ENCODE data around the gene RSPH6A.

RSPH6A gene

DNA sequence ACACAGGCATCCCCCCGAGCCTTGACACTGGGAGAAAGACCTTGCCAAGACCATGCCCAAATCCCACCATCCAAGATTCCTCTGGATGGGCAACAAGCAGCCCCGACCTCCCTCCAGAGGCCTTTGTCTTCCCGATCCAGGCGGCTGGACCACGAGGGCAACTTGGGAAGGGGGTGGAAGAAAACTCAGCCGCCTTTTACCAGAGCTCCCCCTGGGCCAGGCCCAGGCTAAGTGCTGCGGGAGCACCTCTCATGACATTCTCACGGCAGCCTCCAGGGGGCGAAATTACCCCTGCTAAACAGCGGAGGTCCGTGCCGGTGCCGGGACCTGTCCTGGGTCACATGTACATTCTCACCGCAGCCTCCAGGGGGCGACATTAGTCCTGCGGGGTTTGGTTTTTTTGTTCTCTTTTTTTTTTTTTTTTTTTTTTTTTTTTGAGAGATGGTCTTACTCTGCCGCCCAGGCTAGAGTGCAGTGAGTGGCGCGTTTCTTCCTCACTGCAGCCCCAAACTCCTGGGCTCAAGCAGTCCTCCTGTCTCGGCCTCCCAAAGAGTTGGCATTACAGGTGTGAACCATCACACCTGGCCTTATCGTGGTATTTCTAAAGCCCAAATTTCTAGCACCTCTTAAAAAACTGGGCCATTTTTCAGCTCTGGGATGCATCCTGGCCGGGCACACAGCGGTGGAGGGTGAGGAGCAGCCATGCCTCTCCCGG is 2.1 kb upstream of the RSPH6A start:
- H3K36me3 ChIP-seq (ENCODE audit: control insufficient read depth in 2 of 2, insufficient read depth in 2 of 2, low read length in 2 of 2): peaks cover 7 to 22% of the 10 kb centered on the region in 2 donors
- no peaks in the 10 kb centered on the region for H3K9me3 ChIP-seq (ENCODE audit: control insufficient read depth in 2 of 2, low read length in 2 of 2)
- H3K27me3 ChIP-seq (ENCODE audit: control insufficient read depth in 2 of 2, insufficient read depth in 2 of 2, low read length in 2 of 2): no peaks in the 10 kb centered on the region
- H3K4me1 ChIP-seq (ENCODE audit: control insufficient read depth in 2 of 2, insufficient read depth in 2 of 2, low read length in 2 of 2): peaks cover 0 to 2% of the 10 kb centered on the region in 2 donors
- H3K9ac ChIP-seq (ENCODE audit: low read depth in 1 of 2, low read length in 2 of 2): no peak overlapping the region
- no peak overlapping the region for H3K27ac ChIP-seq (ENCODE audit: low read depth in 2 of 2, low read length in 2 of 2)
- no peak overlapping the region for H3K4me3 ChIP-seq (ENCODE audit: low read length in 2 of 2)

DNA sequence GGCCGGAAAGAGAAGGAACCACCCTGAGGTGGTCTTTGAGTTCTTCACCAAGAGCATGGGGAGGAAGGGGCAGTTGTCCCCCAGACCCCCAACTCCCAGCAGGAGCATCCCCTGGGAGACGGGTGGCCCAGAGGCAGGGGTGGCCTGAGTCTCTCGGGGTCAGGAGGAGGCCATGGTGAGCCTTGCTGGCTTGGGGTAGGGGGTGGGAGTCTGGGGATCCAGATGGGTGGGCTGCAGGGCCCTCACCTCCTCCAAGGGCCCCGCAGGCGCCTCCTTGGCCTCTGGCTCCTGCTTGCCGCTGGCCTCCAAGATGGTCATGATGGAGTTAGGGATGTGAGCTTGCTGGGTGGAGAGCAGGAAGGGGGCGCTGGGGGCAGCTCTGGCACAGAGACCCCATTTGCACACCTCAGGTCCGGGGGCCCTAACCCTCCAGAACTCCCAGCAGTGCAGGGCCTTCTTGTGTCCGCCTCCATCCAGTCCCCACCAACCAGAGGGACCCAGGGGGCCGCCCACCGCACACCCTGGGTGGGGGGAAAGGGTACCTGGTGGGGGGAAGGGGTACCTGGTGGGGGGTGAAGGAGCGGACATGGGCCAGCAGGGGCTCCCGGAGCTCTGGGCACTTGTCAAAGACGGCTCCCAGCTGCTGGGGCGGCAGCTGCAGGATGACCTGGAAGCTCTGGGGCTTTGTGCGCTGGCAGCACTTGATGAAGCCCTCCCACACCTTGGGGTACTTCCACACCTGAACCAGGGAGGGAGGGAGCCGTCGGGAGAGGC is 1.3 kb upstream of the RSPH6A start:
- Histone ChIP-seq H3K9me3 (ENCODE audit: control insufficient read depth in 2 of 2, low read length in 2 of 2) (no peaks in the 10 kb centered on the region), H3K4me1 (ENCODE audit: control insufficient read depth in 2 of 2, insufficient read depth in 2 of 2, low read length in 2 of 2) (peaks cover 0 to 2% of the 10 kb centered on the region in 2 donors), H3K27me3 (ENCODE audit: control insufficient read depth in 2 of 2, insufficient read depth in 2 of 2, low read length in 2 of 2) (no peaks in the 10 kb centered on the region), H3K9ac (ENCODE audit: low read depth in 1 of 2, low read length in 2 of 2) (no peak overlapping the region), H3K36me3 (ENCODE audit: control insufficient read depth in 2 of 2, insufficient read depth in 2 of 2, low read length in 2 of 2) (peaks cover 6 to 18% of the 10 kb centered on the region in 2 donors), H3K4me3 (ENCODE audit: low read length in 2 of 2) (no peak overlapping the region), H3K27ac (ENCODE audit: low read depth in 2 of 2, low read length in 2 of 2) (no peak overlapping the region)

DNA sequence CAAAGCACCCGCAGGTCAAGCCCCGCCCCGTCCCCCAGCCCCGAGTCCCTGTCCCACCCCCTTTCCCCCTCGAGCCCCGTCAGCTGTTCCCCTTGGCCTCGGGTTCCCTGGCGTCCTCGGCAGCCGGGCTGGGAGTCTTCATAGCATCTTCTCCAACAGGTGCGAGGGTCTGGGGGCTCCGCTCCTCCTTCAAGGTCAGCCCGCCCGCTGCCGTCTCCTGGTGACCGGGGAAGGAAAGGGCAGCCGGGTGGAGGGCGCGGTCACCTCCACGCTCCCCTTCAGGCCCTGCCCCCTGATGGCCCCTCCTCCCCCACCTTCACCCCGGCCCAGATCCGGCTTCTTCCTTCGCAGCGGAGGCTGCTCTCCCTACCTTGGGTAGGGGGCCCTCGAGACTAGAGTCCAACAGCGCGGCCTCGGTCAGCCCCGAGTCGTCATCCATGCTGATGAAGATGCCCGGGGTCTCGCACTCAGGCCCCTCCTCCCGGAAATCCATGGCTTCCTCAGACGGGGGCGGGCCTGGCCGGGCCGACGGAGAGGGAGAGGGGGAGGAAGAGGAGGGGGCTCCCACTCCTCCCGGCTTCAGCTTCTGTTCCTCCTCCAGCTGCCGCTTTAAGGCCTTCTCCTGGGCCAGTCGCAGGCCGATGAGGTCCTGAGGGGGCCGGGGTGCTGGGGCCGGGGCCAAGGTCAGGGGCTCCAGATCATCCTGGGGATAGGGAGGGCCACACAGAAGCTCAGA is 541 bp upstream of the RSPH6A start:
- Histone ChIP-seq H3K4me1 (ENCODE audit: control insufficient read depth in 2 of 2, insufficient read depth in 2 of 2, low read length in 2 of 2) (peaks cover 0 to 2% of the 10 kb centered on the region in 2 donors), H3K27ac (ENCODE audit: low read depth in 2 of 2, low read length in 2 of 2) (no peak overlapping the region), H3K9me3 (ENCODE audit: control insufficient read depth in 2 of 2, low read length in 2 of 2) (no peaks in the 10 kb centered on the region), H3K27me3 (ENCODE audit: control insufficient read depth in 2 of 2, insufficient read depth in 2 of 2, low read length in 2 of 2) (no peaks in the 10 kb centered on the region), H3K4me3 (ENCODE audit: low read length in 2 of 2) (no peak overlapping the region), H3K9ac (ENCODE audit: low read depth in 1 of 2, low read length in 2 of 2) (peak overlapping the region in 1 of 2 donors; percentile 10), H3K36me3 (ENCODE audit: control insufficient read depth in 2 of 2, insufficient read depth in 2 of 2, low read length in 2 of 2) (peaks cover 5 to 12% of the 10 kb centered on the region in 2 donors)

DNA sequence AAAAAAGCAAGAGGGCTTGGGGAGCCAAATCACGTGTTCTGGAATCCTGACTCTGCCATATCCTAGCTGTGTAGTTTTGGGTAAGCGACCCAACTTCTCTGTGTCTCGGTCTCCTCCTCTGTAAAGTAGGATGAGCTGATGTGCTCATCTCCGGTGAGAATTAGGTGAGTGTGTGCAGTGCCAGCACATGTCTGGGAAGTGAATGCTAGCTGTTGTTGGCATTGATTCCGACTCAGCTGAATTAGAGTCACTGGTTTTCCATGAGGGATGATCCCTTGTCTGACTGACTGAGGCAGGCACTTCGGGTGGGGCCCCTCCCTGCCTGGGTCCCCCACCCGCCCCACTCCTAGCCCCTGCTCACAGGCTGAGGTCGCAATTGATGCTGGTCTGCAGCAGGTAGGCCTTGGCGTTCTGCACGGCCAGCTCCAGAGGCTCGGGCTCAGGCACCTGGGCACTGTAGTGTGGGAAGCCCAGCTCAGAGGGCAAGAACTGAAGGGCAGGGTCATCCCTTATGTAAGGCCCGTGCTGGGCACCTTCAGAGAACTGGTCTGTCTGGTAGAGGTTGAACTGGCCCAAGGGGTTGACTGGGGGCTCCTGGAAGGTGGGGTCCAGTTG is 835 bp downstream of the RSPH6A start:
- H3K9me3 ChIP-seq (ENCODE audit: control insufficient read depth in 2 of 2, low read length in 2 of 2): no peaks in the 10 kb centered on the region
- no peak overlapping the region for H3K9ac ChIP-seq (ENCODE audit: low read depth in 1 of 2, low read length in 2 of 2)
- no peaks in the 10 kb centered on the region for H3K27me3 ChIP-seq (ENCODE audit: control insufficient read depth in 2 of 2, insufficient read depth in 2 of 2, low read length in 2 of 2)
- peaks cover 0 to 4% of the 10 kb centered on the region in 2 donors for H3K36me3 ChIP-seq (ENCODE audit: control insufficient read depth in 2 of 2, insufficient read depth in 2 of 2, low read length in 2 of 2)
- peaks cover 0 to 6% of the 10 kb centered on the region in 2 donors for H3K4me1 ChIP-seq (ENCODE audit: control insufficient read depth in 2 of 2, insufficient read depth in 2 of 2, low read length in 2 of 2)
- H3K4me3 ChIP-seq (ENCODE audit: low read length in 2 of 2): no peak overlapping the region
- no peak overlapping the region for H3K27ac ChIP-seq (ENCODE audit: low read depth in 2 of 2, low read length in 2 of 2)

DNA sequence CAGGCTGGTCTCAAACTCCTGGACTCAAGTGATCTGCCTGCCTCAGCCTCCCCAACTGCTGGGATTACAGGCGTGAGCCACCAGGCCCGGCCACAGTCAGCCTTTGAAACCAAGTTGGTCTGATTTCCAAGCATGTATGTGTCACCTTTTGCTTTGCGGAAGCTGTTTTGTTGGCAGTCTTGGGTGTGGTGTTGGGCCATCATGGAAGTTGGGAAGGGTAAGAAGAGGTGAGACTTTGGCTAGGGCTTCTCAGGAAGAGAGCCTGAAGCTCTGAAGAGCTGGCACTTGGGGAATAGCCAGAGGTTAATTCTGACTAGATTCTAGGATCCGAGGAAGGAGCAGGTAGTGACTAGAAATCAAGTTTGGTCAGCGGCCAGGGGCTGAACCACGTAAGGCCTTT is 2.8 kb downstream of the RSPH6A start:
- Histone ChIP-seq H3K4me1 (ENCODE audit: control insufficient read depth in 2 of 2, insufficient read depth in 2 of 2, low read length in 2 of 2) (peaks cover 0 to 6% of the 10 kb centered on the region in 2 donors), H3K4me3 (ENCODE audit: low read length in 2 of 2) (no peak overlapping the region), H3K27ac (ENCODE audit: low read depth in 2 of 2, low read length in 2 of 2) (no peak overlapping the region), H3K9ac (ENCODE audit: low read depth in 1 of 2, low read length in 2 of 2) (no peak overlapping the region), H3K27me3 (ENCODE audit: control insufficient read depth in 2 of 2, insufficient read depth in 2 of 2, low read length in 2 of 2) (no peaks in the 10 kb centered on the region), H3K36me3 (ENCODE audit: control insufficient read depth in 2 of 2, insufficient read depth in 2 of 2, low read length in 2 of 2) (peaks cover 0 to 2% of the 10 kb centered on the region in 2 donors), H3K9me3 (ENCODE audit: control insufficient read depth in 2 of 2, low read length in 2 of 2) (no peaks in the 10 kb centered on the region)

DNA sequence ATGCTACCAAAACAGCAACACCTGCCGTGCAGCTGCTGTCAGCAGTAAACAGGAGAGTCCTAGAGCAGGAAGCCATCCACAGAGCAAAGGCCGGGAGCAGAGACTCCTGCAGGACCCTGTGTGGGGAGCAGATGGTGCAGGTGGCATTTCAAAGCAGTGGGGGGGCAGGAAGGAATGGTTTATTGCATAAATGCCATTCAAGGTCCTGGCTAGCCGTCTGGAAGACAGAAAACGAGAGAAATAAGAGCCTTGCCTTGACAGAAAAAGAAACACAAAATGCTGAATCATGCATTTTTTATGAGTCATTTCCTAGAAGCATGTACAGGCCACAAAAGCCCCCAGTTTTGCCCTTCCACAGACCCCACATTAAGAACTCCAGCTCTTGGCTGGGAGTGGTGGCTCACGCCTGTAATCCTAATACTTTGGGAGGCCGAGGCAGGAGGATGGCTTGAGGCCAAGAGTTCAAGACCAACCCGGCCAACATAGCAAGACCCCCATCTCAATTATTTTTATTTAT is 5.4 kb downstream of the RSPH6A start:
- Histone ChIP-seq H3K27me3 (ENCODE audit: control insufficient read depth in 2 of 2, insufficient read depth in 2 of 2, low read length in 2 of 2) (no peaks in the 10 kb centered on the region), H3K36me3 (ENCODE audit: control insufficient read depth in 2 of 2, insufficient read depth in 2 of 2, low read length in 2 of 2) (peaks cover 0 to 1% of the 10 kb centered on the region in 2 donors), H3K4me3 (ENCODE audit: low read length in 2 of 2) (no peak overlapping the region), H3K9me3 (ENCODE audit: control insufficient read depth in 2 of 2, low read length in 2 of 2) (no peaks in the 10 kb centered on the region), H3K4me1 (ENCODE audit: control insufficient read depth in 2 of 2, insufficient read depth in 2 of 2, low read length in 2 of 2) (peaks cover 0 to 4% of the 10 kb centered on the region in 2 donors), H3K9ac (ENCODE audit: low read depth in 1 of 2, low read length in 2 of 2) (no peak overlapping the region), H3K27ac (ENCODE audit: low read depth in 2 of 2, low read length in 2 of 2) (no peak overlapping the region)

DNA sequence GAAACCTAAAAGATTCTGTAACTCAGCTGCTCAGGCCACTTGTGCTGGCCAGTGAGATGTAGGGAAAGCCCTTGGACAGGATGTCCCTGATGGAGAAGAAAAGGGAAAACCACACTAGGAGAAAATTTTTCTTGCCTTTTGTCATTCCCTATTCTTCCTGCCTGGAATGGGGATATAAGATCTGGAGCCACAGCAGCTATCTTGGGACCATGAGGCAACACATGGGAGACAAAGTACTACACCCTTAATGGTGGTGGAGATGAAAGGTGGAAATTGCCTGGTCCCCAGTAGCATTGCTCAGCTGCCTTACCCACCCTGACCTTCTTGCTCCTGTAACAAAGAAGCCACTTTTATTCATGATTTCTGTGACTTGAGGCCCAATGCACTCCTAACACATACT is 9.4 kb downstream of the RSPH6A start:
- H3K36me3 ChIP-seq (ENCODE audit: control insufficient read depth in 2 of 2, insufficient read depth in 2 of 2, low read length in 2 of 2): no peaks in the 10 kb centered on the region
- no peak overlapping the region for H3K9ac ChIP-seq (ENCODE audit: low read depth in 1 of 2, low read length in 2 of 2)
- peaks cover 0 to 4% of the 10 kb centered on the region in 2 donors for H3K4me1 ChIP-seq (ENCODE audit: control insufficient read depth in 2 of 2, insufficient read depth in 2 of 2, low read length in 2 of 2)
- H3K27me3 ChIP-seq (ENCODE audit: control insufficient read depth in 2 of 2, insufficient read depth in 2 of 2, low read length in 2 of 2): no peaks in the 10 kb centered on the region
- H3K9me3 ChIP-seq (ENCODE audit: control insufficient read depth in 2 of 2, low read length in 2 of 2): no peaks in the 10 kb centered on the region
- H3K27ac ChIP-seq (ENCODE audit: low read depth in 2 of 2, low read length in 2 of 2): no peak overlapping the region
- no peak overlapping the region for H3K4me3 ChIP-seq (ENCODE audit: low read length in 2 of 2)

DNA sequence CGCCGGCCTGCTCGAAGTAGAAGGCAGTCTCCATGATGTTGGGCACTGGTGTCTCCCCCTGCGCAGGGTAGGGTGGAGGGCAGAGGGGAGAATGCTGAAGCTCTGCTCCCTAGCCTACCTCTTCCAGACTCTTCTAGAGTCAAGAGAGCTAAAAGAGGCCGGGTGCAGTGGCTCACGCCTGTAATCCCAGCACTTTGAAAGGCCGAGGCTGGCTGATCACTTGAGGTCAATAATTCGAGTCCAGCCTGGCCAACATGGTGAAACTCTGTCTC is 10.2 kb downstream of the RSPH6A start:
- Histone ChIP-seq H3K27ac (ENCODE audit: low read depth in 2 of 2, low read length in 2 of 2) (no peak overlapping the region), H3K9me3 (ENCODE audit: control insufficient read depth in 2 of 2, low read length in 2 of 2) (no peaks in the 10 kb centered on the region), H3K36me3 (ENCODE audit: control insufficient read depth in 2 of 2, insufficient read depth in 2 of 2, low read length in 2 of 2) (no peaks in the 10 kb centered on the region), H3K9ac (ENCODE audit: low read depth in 1 of 2, low read length in 2 of 2) (no peak overlapping the region), H3K27me3 (ENCODE audit: control insufficient read depth in 2 of 2, insufficient read depth in 2 of 2, low read length in 2 of 2) (no peaks in the 10 kb centered on the region), H3K4me1 (ENCODE audit: control insufficient read depth in 2 of 2, insufficient read depth in 2 of 2, low read length in 2 of 2) (peaks cover 0 to 4% of the 10 kb centered on the region in 2 donors), H3K4me3 (ENCODE audit: low read length in 2 of 2) (no peak overlapping the region)

DNA sequence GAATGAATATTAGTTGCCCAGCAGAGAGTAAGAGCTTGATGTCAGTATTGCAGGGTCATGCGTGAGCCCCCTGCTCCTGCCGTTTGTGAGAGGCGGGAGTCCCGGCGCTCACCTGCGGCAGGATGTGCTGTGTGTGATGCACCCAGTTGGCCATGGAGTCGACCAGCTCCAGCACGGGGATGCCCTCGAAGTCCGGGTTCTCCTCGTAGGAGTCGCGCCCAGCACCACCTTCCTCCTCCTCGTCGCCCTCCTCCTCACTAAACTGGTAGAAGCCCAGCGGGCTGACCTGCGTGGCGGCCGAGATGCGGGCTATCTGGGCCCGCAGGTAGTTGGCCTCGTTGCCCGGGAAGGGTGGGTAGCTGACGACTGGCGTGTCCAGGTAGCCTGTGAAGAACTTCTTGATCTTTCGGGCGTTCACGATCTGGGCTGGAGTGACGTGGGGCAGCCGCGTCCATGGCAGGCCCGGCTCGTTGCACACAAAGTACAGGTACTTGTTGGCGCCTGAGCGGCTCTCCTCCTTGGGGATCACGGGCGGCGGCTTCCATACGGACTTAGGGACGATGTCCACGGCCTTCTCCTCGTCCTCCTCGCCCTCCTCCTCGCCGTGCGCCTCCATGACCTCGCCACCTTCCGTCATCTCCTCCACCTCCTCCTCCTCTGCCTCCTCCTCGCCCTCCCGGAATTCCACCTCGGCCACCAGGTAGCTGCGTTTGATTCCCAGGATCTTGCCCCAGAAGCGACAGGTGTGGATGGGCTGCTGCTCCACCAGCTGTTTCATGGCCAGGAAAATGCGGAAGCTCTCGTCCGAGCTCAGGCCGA is 10.8 kb downstream of the RSPH6A start:
- no peak overlapping the region for H3K9ac ChIP-seq (ENCODE audit: low read depth in 1 of 2, low read length in 2 of 2)
- H3K36me3 ChIP-seq (ENCODE audit: control insufficient read depth in 2 of 2, insufficient read depth in 2 of 2, low read length in 2 of 2): no peaks in the 10 kb centered on the region
- no peaks in the 10 kb centered on the region for H3K4me1 ChIP-seq (ENCODE audit: control insufficient read depth in 2 of 2, insufficient read depth in 2 of 2, low read length in 2 of 2)
- no peaks in the 10 kb centered on the region for H3K27me3 ChIP-seq (ENCODE audit: control insufficient read depth in 2 of 2, insufficient read depth in 2 of 2, low read length in 2 of 2)
- no peaks in the 10 kb centered on the region for H3K9me3 ChIP-seq (ENCODE audit: control insufficient read depth in 2 of 2, low read length in 2 of 2)
- H3K4me3 ChIP-seq (ENCODE audit: low read length in 2 of 2): no peak overlapping the region
- H3K27ac ChIP-seq (ENCODE audit: low read depth in 2 of 2, low read length in 2 of 2): no peak overlapping the region
